NCI-H82 treated with DMSO at 0.1 percent for 48 hours (cell line): ENCODE results near the gene ACTL9.
"Not testable (repeated sequence)": the region's sequence is repeated elsewhere in the genome, so short reads cannot be mapped to it uniquely, and the experiment has no call there.

Source experiments
- DNase-seq: peaks from one replicate; lab custom pipeline; 2025; ENCODE audit not compliant: unreplicated experiment; lab: John Stamatoyannopoulos, UW

Gene ACTL9, protein sequence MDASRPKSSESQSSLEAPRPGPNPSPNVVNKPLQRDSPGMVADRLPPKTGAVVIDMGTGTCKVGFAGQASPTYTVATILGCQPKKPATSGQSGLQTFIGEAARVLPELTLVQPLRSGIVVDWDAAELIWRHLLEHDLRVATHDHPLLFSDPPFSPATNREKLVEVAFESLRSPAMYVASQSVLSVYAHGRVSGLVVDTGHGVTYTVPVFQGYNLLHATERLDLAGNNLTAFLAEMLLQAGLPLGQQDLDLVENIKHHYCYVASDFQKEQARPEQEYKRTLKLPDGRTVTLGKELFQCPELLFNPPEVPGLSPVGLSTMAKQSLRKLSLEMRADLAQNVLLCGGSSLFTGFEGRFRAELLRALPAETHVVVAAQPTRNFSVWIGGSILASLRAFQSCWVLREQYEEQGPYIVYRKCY

DNA sequence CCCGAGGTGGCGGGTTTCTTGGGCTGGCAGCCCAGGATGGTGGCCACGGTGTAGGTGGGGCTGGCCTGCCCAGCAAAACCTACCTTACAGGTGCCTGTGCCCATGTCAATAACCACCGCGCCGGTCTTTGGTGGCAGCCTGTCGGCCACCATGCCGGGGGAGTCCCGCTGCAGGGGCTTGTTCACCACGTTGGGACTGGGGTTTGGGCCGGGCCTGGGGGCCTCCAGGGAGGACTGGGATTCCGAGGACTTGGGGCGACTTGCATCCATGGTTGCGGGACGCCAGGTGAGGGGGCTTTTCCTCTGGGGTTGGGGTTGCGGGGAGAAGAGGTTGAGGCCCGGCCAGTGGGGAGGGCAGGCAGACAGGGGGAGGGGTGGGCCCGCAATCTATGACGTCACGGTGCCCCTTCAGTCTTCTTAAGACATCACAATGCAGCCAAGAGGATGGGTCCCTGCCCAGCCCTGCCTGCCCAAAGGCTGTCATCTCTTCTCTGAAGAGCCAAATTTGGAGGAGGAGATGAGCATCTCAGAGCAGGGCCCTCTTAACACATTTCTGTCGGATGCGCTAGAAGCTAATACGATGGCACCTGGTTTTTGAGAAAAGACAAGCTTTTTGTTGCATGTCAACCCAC lies at the start of gene ACTL9:
TSS of gene ACTL9 (minus strand) at position 363 of the 631 bp plus-strand sequence. CDS start at position 269, 94 bp downstream.
- no peak for DNase-seq

DNA sequence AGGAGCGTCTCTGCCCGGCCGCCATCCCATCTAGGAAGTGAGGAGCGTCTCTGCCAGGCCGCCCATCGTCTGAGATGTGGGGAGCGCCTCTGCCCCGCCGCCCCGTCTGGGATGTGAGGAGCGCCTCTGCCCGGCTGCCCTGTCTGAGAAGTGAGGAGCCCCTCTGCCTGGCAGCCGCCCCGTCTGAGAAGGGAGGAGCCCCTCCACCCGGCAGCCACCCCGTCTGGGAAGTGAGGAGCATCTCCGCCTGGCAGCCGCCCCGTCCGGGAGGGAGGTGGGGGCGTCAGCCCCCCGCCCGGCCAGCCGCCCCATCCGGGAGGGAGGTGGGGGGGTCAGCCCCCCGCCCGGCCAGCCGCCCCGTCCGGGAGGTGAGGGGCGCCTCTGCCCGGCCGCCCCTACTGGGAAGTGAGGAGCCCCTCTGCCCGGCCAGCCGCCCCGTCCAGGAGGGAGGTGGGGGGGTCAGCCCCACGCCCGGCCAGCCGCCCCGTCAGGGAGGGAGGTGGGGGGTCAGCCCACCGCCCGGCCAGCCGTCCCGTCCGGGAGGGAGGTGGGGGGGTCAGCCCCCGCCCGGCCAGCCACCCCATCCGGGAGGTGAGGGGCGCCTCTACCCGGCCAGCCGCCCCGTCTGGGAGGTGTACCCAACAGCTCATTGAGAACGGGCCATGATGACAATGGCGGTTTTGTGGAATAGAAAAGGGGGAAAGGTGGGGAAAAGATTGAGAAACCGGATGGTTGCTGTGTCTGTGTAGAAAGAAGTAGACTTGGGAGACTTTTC lies 40.9 kb upstream of the ACTL9 start:
- DNase-seq = not testable (repeated sequence)

DNA sequence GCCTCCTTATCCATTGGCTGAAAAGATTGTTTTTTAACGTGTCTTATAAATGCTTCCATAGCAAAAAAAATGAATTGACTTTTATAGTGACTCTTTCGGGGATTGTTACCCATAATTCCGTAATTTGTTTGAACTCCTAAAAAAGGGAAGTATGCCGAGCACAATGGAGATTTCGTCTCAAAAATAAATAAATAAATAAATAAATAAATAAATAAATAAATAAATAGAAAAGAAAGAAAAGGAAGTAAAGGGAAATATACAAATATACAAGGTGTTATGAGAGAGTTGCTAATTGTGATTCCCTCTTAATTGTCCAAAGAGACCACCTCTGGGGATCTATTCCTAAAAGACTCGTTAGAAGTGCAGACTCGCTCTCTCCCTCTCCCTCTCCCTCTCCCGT lies 39.8 kb upstream of the ACTL9 start:
- no peak for DNase-seq

DNA sequence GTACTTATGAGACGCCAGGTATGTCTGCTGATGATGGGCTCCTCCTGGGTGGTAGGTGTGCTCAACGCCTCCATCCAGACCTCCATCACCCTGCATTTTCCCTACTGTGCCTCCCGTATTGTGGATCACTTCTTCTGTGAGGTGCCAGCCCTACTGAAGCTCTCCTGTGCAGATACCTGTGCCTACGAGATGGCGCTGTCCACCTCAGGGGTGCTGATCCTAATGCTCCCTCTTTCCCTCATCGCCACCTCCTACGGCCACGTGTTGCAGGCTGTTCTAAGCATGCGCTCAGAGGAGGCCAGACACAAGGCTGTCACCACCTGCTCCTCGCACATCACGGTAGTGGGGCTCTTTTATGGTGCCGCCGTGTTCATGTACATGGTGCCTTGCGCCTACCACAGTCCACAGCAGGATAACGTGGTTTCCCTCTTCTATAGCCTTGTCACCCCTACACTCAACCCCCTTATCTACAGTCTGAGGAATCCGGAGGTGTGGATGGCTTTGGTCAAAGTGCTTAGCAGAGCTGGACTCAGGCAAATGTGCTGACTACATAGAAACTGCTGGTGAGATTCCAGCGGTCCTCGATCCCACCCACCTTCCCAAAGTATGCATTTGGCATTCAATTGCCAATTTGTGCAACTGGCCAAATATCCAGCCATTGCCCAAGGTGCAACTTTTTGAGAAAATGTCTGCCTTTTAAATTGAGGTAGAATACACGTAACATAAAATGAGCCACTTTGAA lies 33.0 kb upstream of the ACTL9 start:
- DNase-seq = no peak

DNA sequence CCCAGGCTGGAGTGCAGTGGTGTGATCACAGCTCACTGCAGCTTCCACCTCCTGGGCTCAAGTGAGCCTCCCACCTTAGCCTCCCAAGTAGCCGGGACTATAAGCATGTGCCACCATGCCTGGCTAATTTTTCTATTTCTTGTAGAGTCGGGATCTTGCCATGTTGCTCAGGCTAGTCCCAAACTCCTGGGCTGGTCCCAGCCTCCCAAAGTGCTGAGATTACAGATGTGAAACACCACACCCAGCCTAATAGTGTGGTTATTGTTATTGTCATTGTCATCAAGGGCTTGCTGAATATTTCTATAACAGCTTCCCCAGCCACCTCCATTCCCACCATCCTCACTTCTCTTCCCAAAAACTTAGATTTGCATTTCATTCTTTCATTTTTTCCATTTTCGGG lies 25.7 kb upstream of the ACTL9 start:
- DNase-seq = no peak

DNA sequence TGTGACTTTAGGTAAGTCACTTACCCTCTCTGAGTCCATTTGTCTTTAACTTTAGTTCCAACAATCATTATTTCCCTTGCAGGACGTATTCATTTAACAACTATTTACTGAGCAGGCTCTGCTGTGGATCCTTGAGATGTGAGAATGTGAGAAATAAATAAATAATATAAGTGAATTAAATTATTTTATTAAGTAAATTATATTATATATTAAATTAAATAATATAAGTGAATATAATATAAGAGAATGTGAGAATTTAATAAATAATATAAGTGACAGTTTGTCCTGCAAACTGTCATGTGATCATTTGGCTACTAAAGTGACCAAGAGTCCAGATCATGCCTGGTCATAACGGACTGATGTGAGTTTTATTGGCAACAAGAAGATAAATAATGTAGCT lies 23.4 kb upstream of the ACTL9 start:
- no peak for DNase-seq

DNA sequence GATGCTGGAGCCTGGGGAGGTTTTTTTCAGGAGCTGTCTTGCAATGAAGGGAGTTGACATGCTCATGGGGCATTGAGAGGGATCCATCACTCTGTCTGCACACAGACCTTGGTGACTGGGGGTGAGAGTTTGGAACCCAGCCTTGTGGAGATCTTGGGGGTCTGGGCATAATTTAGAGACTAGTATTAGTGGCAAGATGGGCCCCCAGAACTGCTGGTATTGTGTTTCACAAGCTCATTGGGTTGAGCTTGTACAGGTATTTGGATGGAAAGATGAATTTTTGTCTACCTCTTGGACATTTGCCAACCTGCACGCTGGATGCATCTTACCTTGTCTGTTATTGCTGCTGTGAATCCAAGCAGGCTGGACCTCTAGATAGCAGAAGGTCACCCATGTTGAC lies 22.7 kb upstream of the ACTL9 start, which contains the start of gene OR2Z1:
TSS of gene OR2Z1 (plus strand) at position 301 of the 400 bp plus-strand sequence. CDS start 9,395 bp downstream, outside the sequence.
- DNase-seq = no peak

DNA sequence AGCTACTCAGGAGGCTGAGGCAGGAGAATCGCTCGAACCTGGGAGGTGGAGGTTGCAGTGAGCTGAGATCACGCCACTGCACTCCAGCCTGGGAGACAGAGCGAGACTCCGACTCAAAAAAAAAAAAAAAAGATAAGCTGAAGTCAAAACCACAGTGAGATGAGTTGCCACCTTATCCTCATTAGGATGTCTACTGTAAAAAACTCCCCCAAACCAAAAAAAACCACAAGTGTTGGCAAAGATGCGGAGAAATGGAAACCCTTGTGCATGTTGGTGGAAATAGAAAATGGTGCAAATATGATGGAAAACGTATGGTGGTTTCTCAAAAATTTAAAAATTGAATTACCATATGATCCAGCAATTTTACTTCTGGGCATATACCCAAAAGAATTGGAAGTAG lies 11.7 kb upstream of the ACTL9 start:
- DNase-seq = not testable (repeated sequence)

DNA sequence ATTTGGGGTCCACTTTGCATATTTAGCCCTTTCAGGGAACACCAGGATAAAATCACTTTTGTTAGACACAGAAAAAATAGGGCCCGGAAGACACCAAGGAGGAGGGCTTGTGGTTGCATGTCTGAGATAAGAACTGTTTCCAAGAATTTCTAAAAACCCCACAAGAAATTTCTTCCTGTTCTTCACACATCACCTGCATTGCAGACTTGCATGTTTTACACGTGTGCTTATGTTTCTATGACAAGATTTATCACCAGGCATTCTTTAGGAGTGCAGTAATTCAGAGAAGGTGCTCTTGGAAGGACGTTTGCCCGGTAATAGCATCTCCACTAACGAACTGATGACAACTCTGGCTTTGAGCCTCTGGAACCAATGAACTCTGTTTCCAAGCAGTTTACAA lies 7.1 kb upstream of the ACTL9 start:
- DNase-seq = no peak

DNA sequence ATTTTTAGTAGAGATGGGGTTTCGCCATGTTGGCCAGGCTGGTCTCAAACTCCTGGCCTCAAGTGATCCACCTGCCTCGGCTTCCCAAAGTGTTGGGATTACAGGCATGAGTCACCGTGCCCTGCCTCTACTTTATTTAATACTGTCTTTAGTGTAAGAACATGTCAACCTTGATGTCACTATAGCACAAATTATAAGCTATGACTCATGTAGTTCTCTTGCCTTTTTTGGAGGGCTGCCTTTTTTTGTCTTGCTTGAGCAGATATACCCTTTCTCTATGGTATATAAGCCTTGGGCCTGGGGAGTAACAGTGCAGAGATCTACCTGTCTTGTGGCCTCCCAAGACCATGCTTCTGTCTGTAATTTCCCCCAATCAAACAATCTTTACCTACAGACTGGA lies 6.7 kb upstream of the ACTL9 start:
- not testable (repeated sequence) for DNase-seq

DNA sequence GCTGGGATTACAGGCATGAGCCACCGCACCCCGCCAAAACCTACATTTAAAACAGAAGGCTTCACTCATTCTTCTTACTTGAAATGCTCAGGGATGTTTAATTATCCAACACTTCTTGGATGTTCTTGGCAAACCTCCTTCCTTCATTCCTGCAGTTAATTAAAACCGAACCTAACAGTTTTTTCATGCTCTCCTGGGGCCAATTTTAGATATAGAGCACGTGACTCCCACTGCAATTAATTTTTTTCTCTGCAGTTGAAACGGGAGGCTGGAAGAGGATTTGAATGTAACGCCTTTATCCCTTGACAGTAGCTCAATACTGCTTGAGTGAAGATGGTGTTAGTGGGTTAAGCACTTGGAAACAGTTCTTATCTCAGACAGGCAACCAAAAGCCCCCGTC lies 4.6 kb upstream of the ACTL9 start:
- DNase-seq = no peak

DNA sequence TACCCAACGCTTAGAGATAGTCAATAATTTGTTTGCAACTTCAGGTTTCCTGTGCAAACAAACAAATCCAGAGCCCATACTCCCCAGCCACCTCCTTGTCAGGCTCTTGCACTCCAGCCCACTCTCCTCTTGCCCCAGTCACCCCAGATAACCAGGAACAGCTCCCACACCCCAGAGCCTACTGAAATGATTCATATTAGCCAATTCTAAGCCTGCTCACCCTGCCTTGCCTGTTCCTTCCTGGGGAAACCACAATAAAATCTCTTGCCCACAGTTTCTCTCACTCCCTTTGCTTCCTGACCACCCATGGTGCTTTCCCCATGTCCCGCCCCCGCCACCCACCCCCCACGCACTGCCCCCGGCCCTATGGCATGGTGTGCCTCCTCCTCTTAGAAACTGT lies 3.8 kb upstream of the ACTL9 start:
- no peak for DNase-seq

DNA sequence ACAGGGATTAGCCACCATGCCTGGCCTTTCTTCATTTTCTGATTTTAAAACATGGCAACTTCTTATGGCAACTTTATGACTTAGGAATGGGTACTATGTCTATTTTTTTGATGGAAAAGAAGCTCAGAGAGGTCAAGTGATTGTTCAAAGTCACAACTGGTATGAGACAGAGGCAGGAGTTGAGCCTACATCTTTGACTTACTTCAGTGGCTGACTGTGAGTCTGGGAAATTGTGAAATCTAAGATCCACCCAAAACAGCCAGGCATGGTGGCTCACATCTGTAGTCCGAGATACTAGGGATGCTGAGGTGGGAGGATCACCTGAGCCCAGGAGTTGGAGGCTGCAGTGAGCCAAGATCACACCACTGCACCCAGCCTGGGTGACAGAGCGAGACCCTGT lies 2.4 kb upstream of the ACTL9 start:
- no peak for DNase-seq

DNA sequence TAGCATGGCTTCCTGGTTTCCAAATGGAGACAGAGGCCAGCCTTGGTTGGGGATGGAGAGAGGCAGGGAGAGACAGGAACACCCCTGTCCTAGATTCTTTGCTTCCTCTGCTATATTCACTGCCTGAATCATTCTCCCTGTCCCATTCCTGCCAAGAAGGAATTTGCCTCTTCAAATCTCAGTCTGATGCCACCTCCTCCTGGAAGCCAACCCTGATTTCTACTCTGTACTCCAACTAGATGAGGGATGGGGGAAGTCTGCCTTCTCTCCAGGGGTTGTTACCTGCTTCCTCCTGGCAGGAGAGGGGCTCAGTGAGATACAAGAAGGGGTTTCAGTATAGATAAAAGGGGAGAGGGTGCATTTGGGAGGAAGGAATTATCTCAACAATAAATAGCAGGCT lies 1.3 kb upstream of the ACTL9 start:
- no peak for DNase-seq

DNA sequence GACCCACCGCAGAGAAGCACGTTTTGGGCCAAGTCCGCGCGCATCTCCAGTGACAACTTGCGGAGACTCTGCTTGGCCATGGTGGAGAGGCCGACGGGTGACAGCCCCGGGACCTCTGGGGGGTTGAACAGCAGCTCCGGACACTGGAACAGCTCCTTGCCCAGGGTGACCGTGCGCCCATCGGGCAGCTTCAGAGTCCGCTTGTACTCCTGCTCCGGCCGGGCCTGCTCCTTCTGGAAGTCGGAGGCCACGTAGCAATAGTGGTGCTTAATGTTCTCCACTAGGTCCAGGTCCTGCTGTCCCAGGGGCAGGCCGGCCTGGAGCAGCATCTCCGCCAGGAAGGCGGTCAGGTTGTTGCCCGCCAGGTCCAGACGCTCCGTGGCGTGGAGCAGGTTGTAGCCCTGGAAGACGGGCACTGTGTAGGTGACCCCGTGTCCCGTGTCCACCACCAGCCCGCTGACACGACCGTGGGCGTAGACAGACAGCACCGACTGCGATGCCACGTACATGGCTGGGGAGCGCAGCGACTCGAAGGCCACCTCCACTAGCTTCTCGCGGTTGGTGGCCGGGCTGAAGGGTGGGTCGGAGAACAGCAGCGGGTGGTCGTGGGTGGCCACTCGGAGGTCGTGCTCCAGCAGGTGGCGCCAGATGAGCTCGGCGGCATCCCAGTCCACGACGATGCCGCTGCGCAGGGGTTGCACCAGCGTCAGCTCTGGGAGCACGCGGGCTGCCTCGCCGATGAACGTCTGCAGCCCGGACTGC lies 743 bp downstream of the ACTL9 start:
- DNase-seq = no peak

DNA sequence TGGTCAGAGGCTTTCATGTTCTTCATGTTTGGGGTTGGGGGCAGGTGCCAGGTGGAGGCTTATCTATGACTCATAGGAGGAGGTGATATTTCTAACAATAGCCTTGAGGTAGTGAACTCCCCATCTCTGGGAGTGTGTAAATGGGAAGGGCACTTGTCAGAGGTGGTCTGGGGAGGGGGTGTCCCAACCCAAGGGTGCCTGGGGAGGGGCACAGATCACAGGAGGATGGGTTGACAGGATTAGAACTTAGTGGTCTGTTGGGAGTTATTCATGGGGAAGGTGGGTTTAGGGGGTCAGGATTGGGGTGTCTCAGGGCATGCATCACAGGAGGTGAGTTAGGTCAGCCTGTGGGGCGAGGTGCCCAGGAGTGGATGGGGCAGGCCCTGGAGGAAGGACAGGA lies 1.6 kb downstream of the ACTL9 start:
- DNase-seq = no peak

DNA sequence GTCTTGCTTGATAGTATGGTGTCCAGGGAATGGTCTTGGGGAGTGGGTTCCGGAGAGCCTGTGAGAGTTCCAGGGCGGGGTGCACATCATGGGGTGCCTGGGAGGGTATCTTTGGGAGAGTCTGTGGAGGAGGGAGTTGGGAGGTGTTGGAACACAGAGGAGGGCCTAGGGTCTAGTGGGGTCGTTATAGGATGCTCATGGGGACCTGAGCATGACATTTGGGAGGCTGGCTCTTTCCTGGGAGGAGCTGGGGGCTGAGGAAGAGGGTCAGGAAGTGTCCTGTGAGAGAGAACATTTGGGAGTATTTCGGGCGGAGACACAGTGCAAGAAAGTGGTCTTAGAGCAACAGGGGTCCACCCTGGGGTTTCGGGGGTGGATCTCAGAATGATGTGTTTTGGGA lies 2.7 kb downstream of the ACTL9 start:
- DNase-seq = no peak

DNA sequence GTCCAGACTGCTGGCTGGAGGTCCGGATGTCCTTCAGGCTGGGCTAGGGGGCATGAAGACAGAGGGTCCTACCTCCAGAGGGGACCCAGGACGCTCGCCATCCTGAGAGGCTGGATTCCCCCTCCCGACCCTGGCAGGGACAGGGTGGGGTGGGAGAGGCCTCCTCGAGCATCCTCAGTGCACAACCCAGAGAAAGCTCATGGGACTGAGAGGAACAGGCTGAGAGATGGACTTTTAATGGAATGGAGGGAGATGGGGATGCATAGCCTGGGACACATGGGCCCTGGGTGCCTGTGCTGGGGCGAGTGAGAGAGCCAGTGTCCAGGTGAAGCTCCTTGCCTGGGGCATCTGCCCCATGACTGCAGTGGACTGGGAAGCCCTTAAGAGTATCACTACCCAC lies 3.1 kb downstream of the ACTL9 start:
- DNase-seq = no peak

DNA sequence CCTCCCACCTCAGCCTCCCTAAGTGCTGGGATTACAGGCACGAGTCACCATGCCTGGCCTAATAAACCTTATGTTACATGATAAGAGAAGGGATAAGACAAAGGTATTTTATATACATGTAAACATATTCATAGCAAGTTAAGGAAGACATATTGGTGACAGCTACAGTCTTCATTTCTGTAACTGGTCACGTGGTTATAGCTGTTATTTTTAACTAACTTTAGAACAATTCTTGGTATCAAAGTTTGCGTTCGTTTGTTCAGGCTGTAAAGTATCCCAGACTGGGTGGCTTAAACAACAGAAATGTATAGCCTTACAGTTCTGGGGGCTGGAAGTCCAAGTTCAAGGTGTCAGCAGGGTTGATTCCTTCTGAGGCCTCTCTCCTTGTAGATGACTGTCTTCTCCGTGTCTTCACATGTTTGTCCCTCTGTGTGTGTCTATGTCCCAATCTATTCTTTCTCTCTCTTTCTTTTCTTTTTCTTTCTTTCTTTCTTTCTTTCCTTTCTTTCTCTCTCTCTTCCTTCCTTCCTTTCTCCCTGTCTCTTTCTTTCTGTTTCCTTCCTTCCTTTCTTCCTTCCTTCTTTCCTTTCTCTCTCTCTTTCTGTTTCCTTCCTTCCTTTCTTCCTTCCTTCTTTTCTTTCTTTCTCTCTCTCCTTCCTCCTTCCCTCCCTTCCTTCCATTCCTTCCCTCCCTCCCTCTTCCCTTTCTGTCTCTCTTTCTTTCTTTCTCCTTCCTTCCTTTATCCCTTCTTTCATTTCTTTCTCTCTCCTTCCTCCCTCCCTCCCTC lies 7.6 kb downstream of the ACTL9 start:
- DNase-seq = no peak

DNA sequence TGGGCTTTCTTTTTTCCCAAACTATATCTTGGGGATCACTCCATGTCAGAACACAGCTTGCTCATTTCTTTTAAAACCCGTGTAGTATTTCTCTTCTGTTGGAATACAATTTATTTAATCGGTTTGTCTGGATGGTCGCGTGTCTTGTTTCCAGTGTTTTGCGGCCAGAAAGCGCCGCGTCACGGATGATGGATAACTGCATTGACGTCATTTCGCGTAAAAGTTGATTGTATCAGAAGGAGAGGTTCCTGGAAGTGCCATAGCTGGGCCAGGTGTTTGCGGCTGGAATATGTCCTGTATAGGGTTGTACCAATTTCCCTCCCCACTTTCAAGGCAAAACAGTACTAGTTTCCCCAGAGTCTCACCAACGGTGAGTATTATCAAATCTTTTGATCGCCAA lies 9.7 kb downstream of the ACTL9 start:
- DNase-seq = no peak
